Measurements from ENCODE around the gene PRRG1.
"Not testable (repeated sequence)": the region's sequence is repeated elsewhere in the genome, so short reads cannot be mapped to it uniquely, and the experiment has no call there.

- TF ChIP-seq EZH2 (IDR thresholded peaks at IDR 0.05); POLR2AphosphoS5 (IDR thresholded peaks at IDR 0.05; ENCODE audit: borderline replicate concordance, low read depth, low read length): not testable (repeated sequence)
Measured at GRCh38 chrX:37497126-37497525, 148.0 kb downstream of the PRRG1 start.

All from SK-N-MC (cell line).